HG03457 (cell line): ENCODE data around the gene GGT7.
"Not testable (repeated sequence)": the region's sequence is repeated elsewhere in the genome, so short reads cannot be mapped to it uniquely, and the experiment has no call there.

Experiments used
- ATAC-seq: cut with Tn5 transposase; IDR thresholded peaks from one replicate; pipeline ENCODE4 v1.9.1; 2021; ENCODE audit warnings: moderate number of reproducible peaks; ENCODE audit not compliant: unreplicated experiment

The GGT7 gene

GRCh38 chr20:34872622-34873224 is at the start of gene GGT7:
TSS of gene GGT7 (minus strand) at chr20:34872856. CDS start at chr20:34872815, 41 bp downstream.
- ATAC-seq: no peak

- no peak for ATAC-seq
These were observed 48.8 kb upstream of the GGT7 start for GRCh38 chr20:34921436-34921835.

GRCh38 chr20:34920055-34920454 is 47.4 kb upstream of the GGT7 start:
- no peak for ATAC-seq

GRCh38 chr20:34916774-34917354 is 44.2 kb upstream of the GGT7 start:
- no peak for ATAC-seq

- ATAC-seq: no peak
These were observed 43.2 kb upstream of the GGT7 start for GRCh38 chr20:34915749-34916455.

GRCh38 chr20:34915131-34915530 is 42.5 kb upstream of the GGT7 start:
- no peak for ATAC-seq

- no peak for ATAC-seq
These were observed 35.2 kb upstream of the GGT7 start for GRCh38 chr20:34907616-34908469.

GRCh38 chr20:34904202-34904621 is 31.6 kb upstream of the GGT7 start:
- ATAC-seq: no peak

- ATAC-seq: not testable (repeated sequence)
These were observed 26.1 kb upstream of the GGT7 start for GRCh38 chr20:34898731-34899130.

GRCh38 chr20:34898129-34898528 is 25.5 kb upstream of the GGT7 start:
- ATAC-seq: not testable (repeated sequence)

GRCh38 chr20:34896086-34896621 is 23.5 kb upstream of the GGT7 start:
- ATAC-seq: no peak

GRCh38 chr20:34895465-34895864 is 22.8 kb upstream of the GGT7 start:
- ATAC-seq: no peak

GRCh38 chr20:34894723-34895122 is 22.1 kb upstream of the GGT7 start:
- no peak for ATAC-seq

GRCh38 chr20:34892671-34893070 is 20.0 kb upstream of the GGT7 start:
- no peak for ATAC-seq

- no peak for ATAC-seq
These were observed 18.8 kb upstream of the GGT7 start for GRCh38 chr20:34891166-34892062.

GRCh38 chr20:34888468-34888867 is 15.8 kb upstream of the GGT7 start:
- ATAC-seq: no peak

- ATAC-seq: no peak
These were observed 14.4 kb upstream of the GGT7 start for GRCh38 chr20:34887023-34887422.

GRCh38 chr20:34886122-34886521 is 13.5 kb upstream of the GGT7 start:
- no peak for ATAC-seq

GRCh38 chr20:34884260-34884659 is 11.6 kb upstream of the GGT7 start:
- no peak for ATAC-seq

- ATAC-seq: no peak
These were observed 11.2 kb upstream of the GGT7 start for GRCh38 chr20:34883809-34884208.
